Skeletal muscle satellite cell (primary cell): ENCODE results near the gene CSRP3.

ENCODE experiments used
- H3K27me3 ChIP-seq: 2 replicates; pipeline ENCODE4 v1.7.0; 2013; ENCODE audit warnings: low read length; ENCODE audit not compliant: control insufficient read depth, insufficient read depth
- H3K36me3 ChIP-seq: 2 replicates; pipeline ENCODE4 v1.7.0; 2013; ENCODE audit warnings: mild to moderate bottlenecking, control low read depth, low read length; ENCODE audit not compliant: insufficient read depth
- H3K4me1 ChIP-seq: 2 replicates; pipeline ENCODE4 v1.7.0; 2013; ENCODE audit warnings: low read length; ENCODE audit not compliant: control insufficient read depth, insufficient read depth
- H3K4me2 ChIP-seq: 2 replicates; pipeline ENCODE4 v1.7.0; 2013; ENCODE audit warnings: mild to moderate bottlenecking, low read length
- H3K4me3 ChIP-seq: 2 replicates; pipeline ENCODE4 v1.7.0; 2013; ENCODE audit warnings: low read length
- H3K9ac ChIP-seq: 2 replicates; pipeline ENCODE4 v1.7.0; 2013; ENCODE audit warnings: mild to moderate bottlenecking, low read depth, low read length, moderate library complexity
- H3K9me3 ChIP-seq: replicated peaks from 2 replicates; pipeline ENCODE4 v1.7.0; 2013; ENCODE audit warnings: mild to moderate bottlenecking, control low read depth, low read length

The CSRP3 gene

GRCh38 chr11:19240420-19241259, 38.9 kb upstream of the CSRP3 start, which contains the start of gene E2F8:
TSS of gene E2F8 (minus strand) at chr11:19240945. CDS start at chr11:19240121, 824 bp downstream.
- no peaks in the 10 kb centered on the region for H3K9me3 ChIP-seq
- H3K36me3 ChIP-seq = no peaks in the 10 kb centered on the region
- H3K9ac ChIP-seq = peak within 1 kb of the TSS; percentile 77
- peaks cover 8% of the 10 kb centered on the region for H3K4me1 ChIP-seq
- H3K4me3 ChIP-seq = peak within 1 kb of the TSS; percentile 73
- peak within 1 kb of the TSS; percentile 85 for H3K4me2 ChIP-seq
- peaks cover 29% of the 10 kb centered on the region for H3K27me3 ChIP-seq

GRCh38 chr11:19239039-19239438, 37.3 kb upstream of the CSRP3 start:
- Histone ChIP-seq H3K9me3 (no peaks in the 10 kb centered on the region), H3K27me3 (peaks cover 23% of the 10 kb centered on the region), H3K4me2 (no peak overlapping the region), H3K4me1 (peaks cover 8% of the 10 kb centered on the region), H3K9ac (no peak overlapping the region), H3K36me3 (no peaks in the 10 kb centered on the region), H3K4me3 (no peak overlapping the region)

GRCh38 chr11:19237813-19238212, 36.0 kb upstream of the CSRP3 start:
- H3K4me2 ChIP-seq = no peak overlapping the region
- no peak overlapping the region for H3K9ac ChIP-seq
- peaks cover 11% of the 10 kb centered on the region for H3K27me3 ChIP-seq
- H3K36me3 ChIP-seq = no peaks in the 10 kb centered on the region
- no peak overlapping the region for H3K4me3 ChIP-seq
- H3K4me1 ChIP-seq = peaks cover 13% of the 10 kb centered on the region
- H3K9me3 ChIP-seq = no peaks in the 10 kb centered on the region

DNA sequence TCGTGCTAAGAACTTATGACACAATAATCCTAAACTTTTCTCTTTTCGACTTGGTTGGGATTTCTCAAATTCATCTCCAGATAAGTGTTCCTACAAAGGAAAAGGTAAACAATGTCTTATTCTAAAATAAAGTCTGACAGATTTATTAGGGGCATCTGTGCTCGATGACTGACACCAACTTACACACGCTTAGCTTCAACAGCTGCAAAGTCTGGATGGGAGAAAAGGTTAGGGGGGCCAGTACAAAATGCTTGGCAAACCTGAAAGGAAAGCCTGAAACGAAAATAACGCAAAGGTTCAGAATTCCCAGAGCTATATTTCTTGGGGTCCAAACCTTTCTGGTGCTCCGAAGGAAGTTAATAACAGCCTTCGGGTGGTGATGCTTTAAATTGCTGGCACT, 35.6 kb upstream of the CSRP3 start:
- no peak overlapping the region for H3K4me2 ChIP-seq
- no peaks in the 10 kb centered on the region for H3K36me3 ChIP-seq
- H3K4me3 ChIP-seq = no peak overlapping the region
- no peak overlapping the region for H3K9ac ChIP-seq
- H3K9me3 ChIP-seq = no peaks in the 10 kb centered on the region
- peaks cover 7% of the 10 kb centered on the region for H3K27me3 ChIP-seq
- peaks cover 17% of the 10 kb centered on the region for H3K4me1 ChIP-seq

GRCh38 chr11:19234231-19234817, 32.5 kb upstream of the CSRP3 start:
- no peaks in the 10 kb centered on the region for H3K27me3 ChIP-seq
- no peak overlapping the region for H3K4me3 ChIP-seq
- no peak overlapping the region for H3K9ac ChIP-seq
- H3K36me3 ChIP-seq = no peaks in the 10 kb centered on the region
- peaks cover 9% of the 10 kb centered on the region for H3K4me1 ChIP-seq
- H3K9me3 ChIP-seq = no peaks in the 10 kb centered on the region
- no peak overlapping the region for H3K4me2 ChIP-seq

GRCh38 chr11:19232910-19233503, 31.2 kb upstream of the CSRP3 start:
- H3K4me2 ChIP-seq = peak overlapping the region; percentile 38
- H3K27me3 ChIP-seq = no peaks in the 10 kb centered on the region
- no peak overlapping the region for H3K9ac ChIP-seq
- H3K4me3 ChIP-seq = no peak overlapping the region
- H3K36me3 ChIP-seq = no peaks in the 10 kb centered on the region
- H3K4me1 ChIP-seq = peaks cover 9% of the 10 kb centered on the region
- no peaks in the 10 kb centered on the region for H3K9me3 ChIP-seq

GRCh38 chr11:19229671-19230070, 27.9 kb upstream of the CSRP3 start:
- H3K4me2 ChIP-seq = no peak overlapping the region
- H3K9me3 ChIP-seq = no peaks in the 10 kb centered on the region
- H3K9ac ChIP-seq = no peak overlapping the region
- H3K4me3 ChIP-seq = no peak overlapping the region
- H3K4me1 ChIP-seq = peaks cover 9% of the 10 kb centered on the region
- H3K27me3 ChIP-seq = no peaks in the 10 kb centered on the region
- no peaks in the 10 kb centered on the region for H3K36me3 ChIP-seq

DNA sequence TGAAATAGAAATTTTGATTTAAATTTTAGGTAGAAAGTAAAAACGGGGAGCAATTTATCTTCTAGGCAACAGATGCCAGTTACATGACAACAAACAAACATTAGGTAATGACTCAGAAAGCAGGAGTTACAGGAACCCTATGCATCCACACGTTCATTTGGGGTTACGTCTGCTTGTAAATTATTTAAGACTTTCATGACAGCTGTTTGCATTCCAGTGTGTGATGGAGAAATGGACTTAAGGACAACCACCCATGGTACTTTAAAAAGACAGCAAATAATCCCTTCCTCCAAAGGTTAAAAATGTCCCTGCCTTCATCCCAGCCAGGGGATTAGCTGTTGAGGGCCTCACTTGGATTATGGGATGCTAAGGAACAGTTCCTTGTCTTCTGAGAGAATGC, 27.2 kb upstream of the CSRP3 start:
- no peaks in the 10 kb centered on the region for H3K27me3 ChIP-seq
- no peak overlapping the region for H3K4me2 ChIP-seq
- H3K9ac ChIP-seq = no peak overlapping the region

DNA sequence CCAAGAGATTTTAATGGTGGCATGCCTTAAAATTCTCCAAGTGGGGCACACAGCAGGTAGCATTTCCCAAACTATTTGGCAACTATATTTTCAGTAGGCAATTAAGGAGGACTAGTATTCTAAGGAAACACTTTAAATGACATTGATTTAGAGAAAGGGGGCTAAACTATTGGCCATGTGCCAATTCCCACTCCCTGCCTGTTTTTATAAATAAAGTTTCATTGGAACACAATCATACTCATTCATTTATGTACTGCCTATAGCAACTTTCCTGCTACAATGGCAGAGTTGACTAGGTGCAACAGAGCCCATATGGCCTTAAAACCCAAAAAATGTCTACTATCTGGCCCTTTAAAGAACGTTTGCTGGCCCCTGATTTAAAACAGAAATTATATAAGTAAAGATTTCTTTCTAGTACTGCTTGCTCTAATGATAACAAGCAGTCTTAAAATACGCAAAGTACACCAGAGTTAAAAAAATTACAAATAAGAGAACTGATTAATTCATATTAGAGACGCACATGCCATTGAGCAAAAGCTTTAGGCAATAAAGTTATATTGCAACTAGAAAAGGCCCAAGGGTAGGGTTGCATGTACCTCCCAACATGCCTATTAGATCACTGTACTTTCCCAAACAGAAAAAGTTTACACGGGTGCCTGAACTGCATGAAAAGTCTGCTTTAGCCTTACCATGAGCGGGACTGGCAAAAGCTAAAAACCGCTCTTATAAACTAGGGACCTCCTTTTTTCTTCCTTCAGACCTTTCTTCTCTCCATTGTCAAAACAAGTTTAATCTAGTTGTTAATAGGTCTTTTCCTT, 24.8 kb upstream of the CSRP3 start:
- Histone ChIP-seq H3K9ac (no peak overlapping the region), H3K4me3 (no peak overlapping the region), H3K27me3 (no peaks in the 10 kb centered on the region), H3K36me3 (no peaks in the 10 kb centered on the region), H3K9me3 (no peaks in the 10 kb centered on the region), H3K4me2 (no peak overlapping the region), H3K4me1 (no peaks in the 10 kb centered on the region)

More for the DNA sequence above, 27.2 kb upstream of the CSRP3 start:
- H3K36me3 ChIP-seq = no peaks in the 10 kb centered on the region
- no peak overlapping the region for H3K4me3 ChIP-seq
- no peaks in the 10 kb centered on the region for H3K9me3 ChIP-seq
- H3K4me1 ChIP-seq = peaks cover 9% of the 10 kb centered on the region

DNA sequence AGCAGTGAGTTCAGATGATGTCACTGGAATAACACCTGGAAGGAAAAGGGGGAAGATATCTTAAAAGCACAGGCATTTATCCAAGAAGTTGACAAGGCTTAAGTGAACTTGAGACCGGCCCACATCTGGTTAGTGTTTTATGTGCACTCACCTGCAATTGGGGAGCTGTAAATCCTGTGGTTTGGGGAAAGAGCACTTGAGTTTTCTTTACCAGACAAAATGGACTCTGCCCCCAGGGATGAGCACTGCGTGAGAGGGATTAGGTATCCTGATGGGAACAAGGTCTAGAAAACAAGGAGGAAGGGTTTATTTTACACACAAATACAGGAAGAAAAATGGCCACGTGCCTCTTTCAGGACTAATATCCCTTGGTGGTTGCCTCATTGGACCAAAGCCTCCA, 23.8 kb upstream of the CSRP3 start:
- H3K4me3 ChIP-seq = no peak overlapping the region
- H3K4me2 ChIP-seq = no peak overlapping the region
- H3K4me1 ChIP-seq = no peaks in the 10 kb centered on the region
- H3K9me3 ChIP-seq = no peaks in the 10 kb centered on the region
- no peak overlapping the region for H3K9ac ChIP-seq
- no peaks in the 10 kb centered on the region for H3K27me3 ChIP-seq
- H3K36me3 ChIP-seq = no peaks in the 10 kb centered on the region

DNA sequence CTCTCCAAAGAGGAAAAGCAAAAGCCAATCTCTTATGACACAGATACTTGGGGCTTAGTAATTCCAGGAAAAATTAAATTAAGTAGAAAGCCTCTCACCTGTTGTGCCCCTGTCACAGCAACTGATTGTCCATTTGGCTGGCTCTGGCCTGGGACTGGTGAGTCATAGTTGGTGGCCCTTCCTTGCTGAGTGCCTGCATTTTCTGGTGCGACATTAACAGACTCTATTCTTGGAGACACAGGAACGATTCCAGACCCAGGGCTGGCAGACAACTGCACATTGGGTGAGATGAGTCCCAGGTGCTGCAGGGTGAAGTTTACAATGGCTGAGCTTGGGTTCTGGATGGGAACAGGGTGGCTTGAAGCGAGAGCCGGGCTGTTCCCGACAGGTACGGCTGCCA, 23.3 kb upstream of the CSRP3 start:
- Histone ChIP-seq H3K9ac (no peak overlapping the region), H3K4me1 (no peaks in the 10 kb centered on the region), H3K4me3 (no peak overlapping the region), H3K27me3 (peaks cover 3% of the 10 kb centered on the region), H3K4me2 (no peak overlapping the region), H3K9me3 (no peaks in the 10 kb centered on the region), H3K36me3 (no peaks in the 10 kb centered on the region)
